ENCODE data around the gene GNE. TPM values are rescaled to one million over a fixed set of nuclear protein-coding genes. Genes with fewer than 3 reads are reported as not detected.
"Not testable (repeated sequence)": the region's sequence is repeated elsewhere in the genome, so short reads cannot be mapped to it uniquely, and the experiment has no call there.

The GNE gene
- total RNA-seq (2022) (23.3 and 23.6 TPM in 2 replicates), Bru-seq, nascent RNA (percentile 77 among the genes with signal in this experiment), BruChase-seq, experiment 1, labeled RNA remaining after a 6-hour chase (percentile 64 among the genes with signal in this experiment), BruChase-seq, experiment 2, labeled RNA remaining after a 2-hour chase (percentile 74 among the genes with signal in this experiment)
- long read RNA-seq, partial matches to known transcripts: 0 of 3 reads
- long read RNA-seq, other reads (novel, unspliced or antisense): 3 of 3 reads

- intact Hi-C loops (cut with micrococcal nuclease; ENCODE audit: unreplicated experiment): no loop called here
- H3K27ac Mint-ChIP-seq (ENCODE audit: unreplicated experiment): peak within 1 kb of the TSS; percentile 61
- CTCF ChIA-PET: interaction anchor here (0.6 kb wide), 1 partner anchor 12 kb away, joined by 5 read pairs; no protein-coding TSS in a partner anchor
- BruUV-seq (replicated peaks): TSS peak; percentile 83
- H3K9me3 Mint-ChIP-seq (ENCODE audit: low read depth, unreplicated experiment): no peaks in the 10 kb centered on the region
- peak; percentile 85 for DNase-seq
- H3K27me3 Mint-ChIP-seq (ENCODE audit: unreplicated experiment): no peaks in the 10 kb centered on the region
- H3K4me1 Mint-ChIP-seq (ENCODE audit: low read depth, unreplicated experiment): no peaks in the 10 kb centered on the region
- TF ChIP-seq CTCF (IDR thresholded peaks at IDR 0.05; ENCODE audit: unreplicated experiment): no peak
- peaks cover 29% of the 10 kb centered on the region for H3K36me3 Mint-ChIP-seq (ENCODE audit: insufficient read depth, unreplicated experiment)
- H3K4me3 Mint-ChIP-seq (ENCODE audit: low read depth, unreplicated experiment): peak within 1 kb of the TSS; percentile 68
Observed at GRCh38 chr9:36258208-36258995, at the start of gene GNE. Gene GNE, minus strand, starts transcription at chr9:36258448. Its CDS starts 9,093 bp downstream, at chr9:36249355.

- DNase-seq: no peak
- no TSS peak for BruUV-seq (replicated peaks)
- intact Hi-C loops (cut with micrococcal nuclease; ENCODE audit: unreplicated experiment): no loop called here
- TF ChIP-seq CTCF (IDR thresholded peaks at IDR 0.05; ENCODE audit: unreplicated experiment): no peak
- Mint-ChIP-seq H3K27me3 (ENCODE audit: unreplicated experiment) (no peaks in the 10 kb centered on the region), H3K27ac (ENCODE audit: unreplicated experiment) (peak overlapping the region; percentile 89), H3K4me1 (ENCODE audit: low read depth, unreplicated experiment) (peaks cover 7% of the 10 kb centered on the region), H3K4me3 (ENCODE audit: low read depth, unreplicated experiment) (no peak overlapping the region), H3K9me3 (ENCODE audit: low read depth, unreplicated experiment) (no peaks in the 10 kb centered on the region), H3K36me3 (ENCODE audit: insufficient read depth, unreplicated experiment) (no peaks in the 10 kb centered on the region)
- CTCF ChIA-PET: interaction anchor here (0.7 to 1.0 kb wide), 3 partner anchors 8 to 159 kb away, joined by 3 to 5 read pairs (median 4); no protein-coding TSS in a partner anchor
Observed at GRCh38 chr9:36306471-36307306, 48.4 kb upstream of the GNE start.

GRCh38 chr9:36304366-36304765, 46.1 kb upstream of the GNE start:
- H3K36me3 Mint-ChIP-seq (ENCODE audit: insufficient read depth, unreplicated experiment); BruUV-seq (replicated peaks); H3K27me3 Mint-ChIP-seq (ENCODE audit: unreplicated experiment); DNase-seq; CTCF ChIA-PET; intact Hi-C loops (cut with micrococcal nuclease; ENCODE audit: unreplicated experiment); H3K4me3 Mint-ChIP-seq (ENCODE audit: low read depth, unreplicated experiment); H3K27ac Mint-ChIP-seq (ENCODE audit: unreplicated experiment); H3K9me3 Mint-ChIP-seq (ENCODE audit: low read depth, unreplicated experiment); H3K4me1 Mint-ChIP-seq (ENCODE audit: low read depth, unreplicated experiment): not testable (repeated sequence)

GRCh38 chr9:36301227-36301626, 43.0 kb upstream of the GNE start:
- no peaks in the 10 kb centered on the region for H3K9me3 Mint-ChIP-seq (ENCODE audit: low read depth, unreplicated experiment)
- intact Hi-C loops (cut with micrococcal nuclease; ENCODE audit: unreplicated experiment): no loop called here
- DNase-seq: no peak
- H3K36me3 Mint-ChIP-seq (ENCODE audit: insufficient read depth, unreplicated experiment): no peaks in the 10 kb centered on the region
- no peaks in the 10 kb centered on the region for H3K27me3 Mint-ChIP-seq (ENCODE audit: unreplicated experiment)
- no peak for TF ChIP-seq CTCF (IDR thresholded peaks at IDR 0.05; ENCODE audit: unreplicated experiment)
- no peaks in the 10 kb centered on the region for H3K4me1 Mint-ChIP-seq (ENCODE audit: low read depth, unreplicated experiment)
- CTCF ChIA-PET: no interaction called here
- no peak overlapping the region for H3K27ac Mint-ChIP-seq (ENCODE audit: unreplicated experiment)
- BruUV-seq (replicated peaks): no TSS peak
- H3K4me3 Mint-ChIP-seq (ENCODE audit: low read depth, unreplicated experiment): no peak overlapping the region
